ENCODE results near the gene GSTM5. TPM values are rescaled to one million over a fixed set of nuclear protein-coding genes. Genes with fewer than 3 reads are reported as not detected.

The GSTM5 gene
- total and polyA plus RNA-seq, 2 of the 8 experiments (the other 6 are each of a cell fraction or from before 2014, with no cell fraction given) = 0.24 to 0.89 TPM

GRCh38 chr1:109716121-109716520 lies 4.1 kb downstream of the GSTM5 start:
- CTCF ChIA-PET (ENCODE audit: partially characterized antibody) = interaction anchor here (0.6 to 7.4 kb wide), 4 partner anchors 33 to 170 kb away, joined by 3 to 51 read pairs (median 5); no protein-coding TSS in a partner anchor
- no peak overlapping the region for H3K56ac ChIP-seq (replicated peaks; ENCODE audit: insufficient read length, low read depth, low read length)
- no peaks in the 10 kb centered on the region for H4K20me1 ChIP-seq (replicated peaks in 1 of 2; ENCODE audit: control insufficient read depth in 1 of 2, insufficient read depth in 2 of 2, low read length in 2 of 2)
- H3K9me3 ChIP-seq (ENCODE audit: insufficient read depth in 2 of 2, low read depth in 1 of 2, low read length in 1 of 2) = no peaks in the 10 kb centered on the region
- no peaks in the 10 kb centered on the region for H3K23me2 ChIP-seq (ENCODE audit: low read depth, low read length)
- H2BK12ac ChIP-seq (ENCODE audit: low read depth, low read length) = no peak overlapping the region
- H2AFZ ChIP-seq (ENCODE audit: low read length) = no peak overlapping the region
- H3K79me2 ChIP-seq (ENCODE audit: control insufficient read depth in 1 of 2, insufficient read depth in 2 of 2, low read length in 2 of 2) = no peaks in the 10 kb centered on the region
- no peak overlapping the region for H4K91ac ChIP-seq (replicated peaks; ENCODE audit: insufficient read length, low read length)
- no peak overlapping the region for H3K9ac ChIP-seq (replicated peaks in 1 of 4; ENCODE audit: extremely low read depth in 1 of 4, low read depth in 3 of 4, low read length in 3 of 4)
- no peak overlapping the region for H3K4ac ChIP-seq (replicated peaks; ENCODE audit: insufficient read length, low read depth, low read length)
- no peak overlapping the region for H3K27ac ChIP-seq (ENCODE audit: low read depth, low read length)
- H2BK20ac ChIP-seq (ENCODE audit: low read length) = no peak overlapping the region
- no peak for TF ChIP-seq SUZ12 (IDR thresholded peaks at IDR 0.05; ENCODE audit: low read length)
- no peak overlapping the region for H2BK5ac ChIP-seq (ENCODE audit: low read depth, low read length)
- H3K79me1 ChIP-seq (ENCODE audit: low read depth, low read length) = no peaks in the 10 kb centered on the region
- H4K5ac ChIP-seq (ENCODE audit: insufficient read length, low read depth, low read length) = no peak overlapping the region
- WGBS, 2 experiments (ENCODE audit: extremely low coverage in 1 of 2, insufficient coverage in 1 of 2, insufficient read length in 1 of 2, insufficient replicate concordance in 2 of 2, low coverage in 1 of 2, low lambda C conversion rate in 2 of 2, missing lambda C conversion rate in 1 of 2) = 91% methylated on average over 1 of the region's 3 CpGs; no CpG with 5 or more reads in 1 of the 2 experiments
- H2BK120ac ChIP-seq (replicated peaks; ENCODE audit: low read depth, low read length) = no peak overlapping the region
- no peak overlapping the region for H3K4me3 ChIP-seq (ENCODE audit: extremely low read depth in 1 of 4, insufficient read depth in 2 of 4, low read depth in 3 of 4, low read length in 4 of 4)
- no peak overlapping the region for H2AK5ac ChIP-seq (ENCODE audit: low read depth, low read length)
- no peak overlapping the region for H3K18ac ChIP-seq (ENCODE audit: extremely low read depth, low read length)
- POLR2A ChIA-PET (ENCODE audit: partially characterized antibody) = no interaction called here
- no peak overlapping the region for H3K14ac ChIP-seq (ENCODE audit: insufficient read length)
- FAIRE-seq = no peak
- no peak overlapping the region for H2BK15ac ChIP-seq (ENCODE audit: low read length)
- DNase-seq (ENCODE audit: low read depth in 1 of 2, low spot score in 2 of 2) = no peak
- peaks cover 0 to 3% (median 0%) of the 10 kb centered on the region in 4 experiments; a peak in 1 of 7 replicates for H3K27me3 ChIP-seq (replicated peaks in 1 of 4; ENCODE audit: control insufficient read depth in 3 of 4, extremely low read depth in 1 of 4, insufficient read depth in 3 of 4, low read length in 3 of 4)
- H3K36me3 ChIP-seq (ENCODE audit: control insufficient read depth in 2 of 4, insufficient read depth in 4 of 4, low read length in 3 of 4) = no peaks in the 10 kb centered on the region
- H3K4me1 ChIP-seq (replicated peaks in 1 of 4; ENCODE audit: control insufficient read depth in 3 of 4, insufficient read depth in 4 of 4, low read length in 3 of 4) = no peaks in the 10 kb centered on the region; a peak in 1 of 7 replicates
- H3K23ac ChIP-seq (ENCODE audit: insufficient read length) = no peak overlapping the region
- no peak overlapping the region for H4K8ac ChIP-seq (ENCODE audit: extremely low read depth, insufficient read depth, low read length)
- no peak overlapping the region for H3K4me2 ChIP-seq (ENCODE audit: insufficient read depth in 1 of 2, low read depth in 2 of 2, low read length in 2 of 2)

Data from H1 (cell line).